Limb (tissue), 2 donors: ENCODE results near the gene KRTAP29-1.
"Not testable (repeated sequence)": the region's sequence is repeated elsewhere in the genome, so short reads cannot be mapped to it uniquely, and the experiment has no call there.

ENCODE experiments used
- DNase-seq, 2 donors: peaks; one replicate each; pipeline ENCODE4 v3.0.0-alpha.2; 2016; ENCODE audit errors: extremely low spot score in 2 of 2

The KRTAP29-1 gene

DNA sequence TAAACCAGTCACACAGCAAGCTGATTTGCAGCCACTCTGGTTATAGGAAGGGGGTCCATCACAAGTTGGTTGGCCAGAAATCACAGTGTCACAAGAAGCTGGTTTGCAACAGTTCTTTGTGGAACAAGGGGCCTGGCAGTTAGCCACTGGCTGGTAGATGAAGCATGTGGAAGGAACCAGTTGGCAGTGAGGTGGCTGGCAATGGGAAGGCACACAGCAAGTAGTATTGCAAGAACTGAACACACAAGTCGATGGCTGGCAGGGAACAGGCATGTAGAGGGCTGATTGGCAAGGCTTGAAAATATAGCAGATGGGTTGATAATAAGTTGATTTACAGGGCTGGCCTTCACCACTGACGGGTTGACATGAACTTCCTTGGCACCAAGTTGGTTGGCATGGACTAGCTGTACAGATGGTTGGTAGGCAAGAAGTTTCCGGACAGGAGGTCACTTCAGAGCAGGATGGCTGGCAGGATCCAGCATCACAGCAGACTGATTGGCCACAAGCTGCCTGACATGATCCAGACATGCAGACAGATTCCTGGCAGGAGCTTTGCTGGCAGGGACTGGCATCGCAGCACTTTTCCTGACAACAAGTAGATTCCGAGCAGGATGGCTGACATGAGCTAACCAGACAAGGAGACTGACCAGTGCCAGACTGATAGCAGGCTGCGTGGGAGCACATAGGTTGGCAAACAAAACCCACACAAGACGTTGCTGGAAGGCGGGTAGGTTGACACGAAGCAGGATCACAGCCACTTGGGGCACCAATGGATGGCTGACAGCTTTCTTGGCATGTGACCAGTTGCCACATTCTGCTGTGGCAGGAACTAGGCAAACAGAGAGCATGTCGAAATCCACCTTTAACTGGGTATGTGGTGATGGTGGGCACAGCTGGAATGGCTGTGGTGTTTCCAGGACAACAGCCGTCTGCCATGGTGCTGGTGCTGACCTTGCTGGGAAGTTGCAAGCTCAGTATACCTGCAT lies at the start of gene KRTAP29-1:
Gene KRTAP29-1, minus strand, starts transcription at position 936 of the 986 bp plus-strand sequence. Its CDS starts 0 bp downstream, at position 936.
- no peak for DNase-seq

GRCh38 chr17:41351177-41351576 lies 48.5 kb upstream of the KRTAP29-1 start:
- DNase-seq = no peak

- not testable (repeated sequence) for DNase-seq
Observed at GRCh38 chr17:41350381-41350878, 47.8 kb upstream of the KRTAP29-1 start, which contains the start of gene KRT33A. Gene KRT33A (minus strand): TSS chr17:41350828. CDS start chr17:41350767, 61 bp downstream.

DNA sequence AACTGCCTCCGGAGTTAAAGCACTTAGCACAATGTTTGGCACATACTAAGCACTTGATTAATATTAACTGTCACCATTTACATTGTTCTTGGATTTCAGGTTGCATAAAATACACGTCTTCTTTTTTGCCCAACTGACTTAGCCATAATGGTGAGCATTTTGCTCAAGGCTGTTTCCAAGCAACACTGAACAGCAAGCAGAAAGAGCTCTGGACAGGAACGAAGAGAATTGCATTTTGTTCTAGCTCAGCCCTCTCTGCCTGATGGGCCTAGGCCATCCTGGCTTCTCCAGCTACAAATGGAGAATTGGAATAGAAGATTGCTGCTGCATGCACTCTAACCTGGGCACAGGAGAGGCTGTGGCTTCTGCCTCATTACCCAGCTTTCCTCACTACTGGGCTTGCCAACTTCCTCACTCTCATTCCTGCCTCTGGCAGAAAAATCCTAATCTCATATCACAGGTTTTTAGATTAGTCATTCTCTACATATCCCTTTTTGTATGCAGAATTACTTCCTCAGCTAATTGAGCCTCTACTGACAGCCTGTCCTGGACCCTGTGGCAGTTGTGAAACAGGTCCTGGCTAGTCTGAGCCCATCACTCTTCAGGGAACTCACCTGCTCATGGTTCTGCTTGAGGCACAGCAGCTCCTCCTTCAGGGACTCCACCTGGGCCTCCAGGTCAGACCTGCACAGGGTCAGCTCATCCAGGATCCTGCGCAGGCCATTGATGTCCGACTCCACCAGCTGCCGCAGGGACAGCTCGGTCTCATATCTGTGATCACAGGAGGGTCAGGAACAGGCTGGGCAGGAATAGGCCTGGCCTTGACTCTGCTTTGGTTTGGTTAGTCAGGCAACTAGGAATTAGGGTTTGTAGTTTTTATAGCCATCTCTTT lies 45.5 kb upstream of the KRTAP29-1 start:
- no peak for DNase-seq

DNA sequence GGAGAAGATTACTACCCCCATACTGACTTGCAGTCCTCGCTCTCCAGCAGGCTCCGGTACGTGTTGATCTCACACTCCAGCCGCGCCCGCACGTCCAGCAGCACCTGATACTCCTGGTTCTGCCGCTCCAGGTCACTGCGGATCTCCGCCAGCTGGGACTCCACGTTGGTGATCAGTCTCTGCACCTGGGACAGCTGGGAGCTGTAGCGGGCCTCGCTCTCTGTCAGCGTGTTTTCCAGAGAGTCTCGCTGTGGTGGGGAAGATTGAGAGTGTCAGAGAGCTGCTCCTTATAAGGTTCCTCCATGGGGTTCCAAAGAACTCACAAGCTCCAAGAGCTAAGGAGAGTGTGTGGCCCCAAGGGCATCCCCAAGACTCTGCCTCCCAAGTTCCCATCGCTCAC lies 43.8 kb upstream of the KRTAP29-1 start:
- not testable (repeated sequence) for DNase-seq

- DNase-seq = no peak
Observed at GRCh38 chr17:41345992-41346391, 43.3 kb upstream of the KRTAP29-1 start.

DNA sequence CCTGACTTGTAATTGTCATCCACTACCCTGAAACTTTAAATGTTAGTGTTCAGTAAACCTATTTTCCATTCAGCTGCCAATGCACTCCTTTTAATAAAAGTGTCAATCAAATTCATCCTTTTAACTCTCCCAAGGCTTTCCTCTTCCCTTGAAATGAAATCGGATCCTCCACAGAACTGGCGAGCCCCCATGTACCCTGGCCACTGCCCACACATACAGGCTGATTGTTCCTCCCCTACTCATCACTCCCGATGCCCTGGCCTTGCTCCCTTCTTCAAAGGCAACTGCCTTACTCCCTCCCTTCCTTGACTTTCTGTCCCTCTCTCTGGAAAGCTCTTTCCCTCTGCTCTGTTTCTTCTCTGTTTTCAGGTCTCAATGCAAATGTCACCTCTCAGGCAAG lies 40.4 kb upstream of the KRTAP29-1 start:
- DNase-seq = no peak

- no peak for DNase-seq
Observed at GRCh38 chr17:41340934-41341861, 38.5 kb upstream of the KRTAP29-1 start.

GRCh38 chr17:41340494-41340893 lies 37.8 kb upstream of the KRTAP29-1 start:
- no peak for DNase-seq

DNA sequence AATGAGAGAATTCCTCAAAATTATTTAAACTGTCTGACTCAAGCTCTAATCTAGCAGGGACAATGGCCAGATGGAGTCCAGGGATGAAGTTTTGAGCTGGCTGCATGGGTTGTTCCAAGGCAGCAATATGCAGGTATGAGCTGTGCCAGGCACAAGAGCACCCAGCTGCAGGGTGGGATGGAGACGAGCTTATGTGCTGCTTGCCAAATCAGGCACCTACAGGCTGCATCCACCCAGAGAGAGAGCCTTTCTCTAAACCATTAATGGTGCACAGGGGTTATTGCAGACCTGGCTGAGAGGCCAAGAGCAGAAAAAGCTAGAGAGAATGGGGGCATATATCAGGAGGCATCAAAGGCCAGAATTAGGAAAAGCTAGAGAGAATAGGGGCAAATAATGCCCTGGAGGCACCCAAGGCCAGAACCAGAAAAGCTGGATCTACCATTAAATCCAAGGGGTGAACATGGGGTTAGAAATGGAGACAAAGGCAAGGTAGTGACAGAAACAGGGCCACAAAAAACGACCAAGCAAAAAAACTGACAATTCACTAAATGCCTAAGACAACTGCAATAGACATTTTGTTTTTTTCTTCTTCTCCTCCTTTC lies 37.0 kb upstream of the KRTAP29-1 start:
- DNase-seq = no peak

- DNase-seq = no peak
Observed at GRCh38 chr17:41338961-41339485, 36.4 kb upstream of the KRTAP29-1 start.

DNA sequence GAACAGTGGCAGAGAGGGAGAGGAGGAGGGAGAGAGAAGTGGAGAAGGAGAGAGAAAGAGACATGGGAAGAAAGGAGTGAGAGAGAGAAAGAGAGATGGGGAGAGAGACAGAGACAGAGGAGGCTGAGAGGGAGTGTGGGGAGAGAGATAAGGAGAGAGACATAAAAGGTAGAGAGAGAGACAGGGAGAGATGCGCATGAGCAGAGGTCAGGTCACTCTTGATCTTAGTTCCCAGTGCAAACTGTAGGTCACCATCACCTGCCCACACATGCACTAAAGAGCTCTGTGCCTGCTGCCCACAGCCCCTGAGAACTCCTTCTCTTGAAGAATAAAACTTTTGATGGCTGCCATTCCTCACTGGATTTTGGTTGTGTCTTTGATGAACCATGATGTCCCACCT lies 33.1 kb upstream of the KRTAP29-1 start:
- DNase-seq = no peak

DNA sequence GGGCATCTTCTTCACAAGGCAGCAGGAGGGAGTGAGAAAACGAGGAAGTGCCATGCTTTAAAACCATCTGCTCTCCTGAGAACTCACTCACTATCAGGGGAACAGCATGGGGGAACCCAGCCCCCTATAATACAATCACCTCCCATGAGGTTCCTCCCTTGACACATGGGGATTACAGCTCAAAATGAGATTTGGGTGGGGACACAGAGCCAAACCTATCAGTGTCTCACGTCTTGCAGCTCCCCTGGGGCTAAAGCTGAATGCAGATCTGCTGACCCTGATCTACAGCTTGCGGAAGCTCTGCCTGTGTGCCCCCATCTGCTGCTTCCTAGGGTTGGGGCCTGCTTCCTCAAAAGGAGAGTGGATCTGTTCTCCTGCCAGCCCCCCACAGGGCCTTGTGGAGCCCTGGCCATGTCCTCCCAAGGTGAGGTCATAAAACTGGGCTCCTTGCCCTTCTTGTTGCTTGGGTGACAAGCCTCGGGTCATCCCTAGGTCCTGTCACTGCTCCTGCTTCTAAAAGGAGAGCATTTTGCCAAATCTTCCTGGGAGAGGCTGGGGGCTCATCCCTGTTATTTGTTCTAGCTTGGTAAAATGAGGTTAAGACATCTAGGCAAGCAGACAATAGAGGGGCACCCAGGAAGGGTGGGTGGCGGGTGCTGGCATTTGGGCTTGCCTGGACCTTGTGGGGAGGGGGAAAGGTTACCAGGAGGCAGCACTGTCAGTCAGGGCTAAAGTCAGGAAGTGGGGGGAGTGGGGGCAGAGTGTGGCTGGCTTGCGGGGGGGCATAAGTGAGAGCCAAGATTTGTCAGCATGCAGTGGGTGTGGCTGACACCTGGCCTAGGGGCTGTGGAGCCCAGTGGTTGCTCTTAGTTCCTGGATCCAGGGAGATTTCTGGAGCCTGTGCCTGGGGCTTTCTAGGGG lies 32.0 kb upstream of the KRTAP29-1 start:
- no peak for DNase-seq

GRCh38 chr17:41333836-41334235 lies 31.2 kb upstream of the KRTAP29-1 start:
- DNase-seq = no peak

- no peak for DNase-seq
Observed at GRCh38 chr17:41333098-41333497, 30.4 kb upstream of the KRTAP29-1 start.

DNA sequence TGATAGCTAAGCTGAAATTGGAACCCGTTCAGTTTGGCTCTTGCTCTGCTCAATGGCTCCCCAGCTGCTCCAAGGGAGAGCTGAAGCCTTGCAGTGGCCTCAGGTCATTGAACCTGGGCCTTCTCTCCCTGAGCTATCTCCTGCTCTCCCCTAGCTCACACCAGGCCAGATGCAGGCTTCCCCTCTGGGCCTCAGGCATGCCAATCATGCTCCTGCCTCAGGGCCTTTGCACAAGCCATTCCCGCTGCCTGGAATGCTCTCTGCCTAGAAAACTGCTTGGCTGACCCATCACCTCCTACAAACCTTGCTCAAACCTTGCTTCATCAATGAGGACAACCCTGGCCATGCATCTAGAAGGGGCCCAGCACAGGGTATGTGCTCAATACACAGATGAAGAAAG lies 29.6 kb upstream of the KRTAP29-1 start:
- DNase-seq = no peak

DNA sequence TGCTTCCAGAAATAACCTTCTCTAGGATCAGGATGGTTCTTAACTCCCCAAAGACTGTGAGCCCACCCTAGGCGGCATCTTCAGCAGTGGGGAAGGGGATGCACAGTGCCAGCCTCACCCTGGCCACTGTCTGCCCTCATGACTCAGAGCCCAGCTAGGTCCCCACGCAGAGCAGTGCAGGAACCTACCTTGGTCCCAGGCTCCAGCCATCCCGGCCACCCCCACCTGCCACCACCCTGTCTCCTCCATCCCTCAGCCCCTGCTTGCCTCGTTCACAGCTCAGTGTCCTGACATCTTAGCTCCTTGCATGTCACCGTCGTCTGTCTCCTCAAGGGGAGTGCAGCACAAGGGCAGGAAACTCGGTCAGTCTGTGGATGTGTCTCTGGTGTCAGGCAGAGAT lies 29.0 kb upstream of the KRTAP29-1 start:
- DNase-seq = no peak

DNA sequence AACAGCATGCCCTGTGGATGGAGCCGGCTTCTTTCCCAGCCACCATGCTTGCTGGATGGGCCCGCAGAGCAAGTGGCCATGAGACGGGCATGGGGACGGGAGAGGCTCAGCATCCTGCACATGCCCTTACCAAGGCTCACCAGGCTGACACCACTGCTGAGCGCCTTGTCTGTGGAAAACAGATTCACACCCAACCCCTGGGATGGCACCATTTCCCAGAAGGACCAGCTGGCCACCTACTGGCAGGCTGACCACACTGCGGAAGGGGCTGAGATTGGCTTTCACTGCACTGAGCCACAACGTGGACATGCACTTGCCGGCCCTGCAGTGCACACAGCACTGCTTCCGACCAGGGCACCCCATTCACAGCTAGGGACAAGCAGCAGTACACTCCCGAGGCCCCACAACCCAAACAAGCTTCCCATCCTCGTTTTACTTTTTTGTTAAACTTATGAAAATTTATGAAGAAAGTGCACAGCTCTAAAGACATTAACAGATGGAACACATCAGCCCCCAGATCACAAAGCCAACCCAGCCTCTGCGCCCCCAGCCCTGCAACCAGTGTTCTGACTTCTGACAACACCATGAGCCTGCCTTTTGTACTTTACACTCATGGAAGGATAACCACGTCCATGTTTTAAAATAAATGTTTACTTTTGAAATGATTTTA lies 26.8 kb upstream of the KRTAP29-1 start:
- peak in 1 of 2 donors; percentile 56 for DNase-seq
